HUES48 (cell line): ENCODE data around the gene RBMS3.
"Not testable (repeated sequence)": the region's sequence is repeated elsewhere in the genome, so short reads cannot be mapped to it uniquely, and the experiment has no call there.

Source experiments
- H3K27ac ChIP-seq: one replicate; pipeline ENCODE4 v1.7.0; 2013; ENCODE audit warnings: low read depth, low read length, inconsistent platforms
- H3K27me3 ChIP-seq: 2 replicates; pipeline ENCODE4 v1.6.1; 2013; ENCODE audit warnings: mild to moderate bottlenecking, low read length; ENCODE audit not compliant: control insufficient read depth, insufficient read depth
- H3K36me3 ChIP-seq: 2 replicates; pipeline ENCODE4 v1.6.1; 2013; ENCODE audit warnings: low read length; ENCODE audit not compliant: control insufficient read depth, insufficient read depth
- H3K4me1 ChIP-seq: 2 replicates; pipeline ENCODE4 v1.6.1; 2013; ENCODE audit warnings: mild to moderate bottlenecking, low read length; ENCODE audit not compliant: control insufficient read depth, insufficient read depth
- H3K4me3 ChIP-seq: 2 replicates; pipeline ENCODE4 v1.5.1; 2013; ENCODE audit warnings: mild to moderate bottlenecking, low read depth, low read length
- H3K9ac ChIP-seq: 2 replicates; pipeline ENCODE4 v1.6.1; 2013; ENCODE audit warnings: mild to moderate bottlenecking, low read depth, low read length, moderate library complexity
- H3K9me3 ChIP-seq: 2 replicates; pipeline ENCODE4 v1.6.1; 2013; ENCODE audit warnings: low read length; ENCODE audit not compliant: control insufficient read depth, insufficient read depth

Gene RBMS3

GRCh38 chr3:29789686-29790085 is 508.8 kb downstream of the RBMS3 start:
- Histone ChIP-seq H3K4me1 (peaks cover 10% of the 10 kb centered on the region), H3K27ac (no peak overlapping the region), H3K27me3 (no peaks in the 10 kb centered on the region), H3K36me3 (no peaks in the 10 kb centered on the region), H3K9ac (no peak overlapping the region), H3K4me3 (no peak overlapping the region), H3K9me3 (no peaks in the 10 kb centered on the region)

DNA sequence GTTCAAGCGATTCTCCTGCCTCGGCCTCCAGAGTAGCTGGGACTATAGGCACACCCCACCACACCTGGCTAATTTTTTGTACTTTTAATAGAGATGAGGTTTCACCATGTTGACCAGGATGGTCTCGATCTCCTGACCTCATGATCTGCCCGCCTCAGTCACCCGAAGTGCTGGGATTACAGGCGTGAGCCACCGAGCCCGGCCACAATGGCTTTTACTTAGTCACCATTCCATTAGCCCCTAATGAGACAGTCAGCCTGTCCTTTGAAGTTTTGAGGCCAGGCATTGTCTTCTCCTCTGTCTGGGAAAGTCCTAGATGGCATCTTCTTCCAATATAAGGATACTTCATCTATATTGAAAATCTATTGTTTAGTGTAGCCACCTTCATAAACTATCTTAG is 515.9 kb downstream of the RBMS3 start:
- H3K27ac ChIP-seq = no peak overlapping the region
- H3K36me3 ChIP-seq = no peaks in the 10 kb centered on the region
- H3K4me3 ChIP-seq = no peak overlapping the region

DNA sequence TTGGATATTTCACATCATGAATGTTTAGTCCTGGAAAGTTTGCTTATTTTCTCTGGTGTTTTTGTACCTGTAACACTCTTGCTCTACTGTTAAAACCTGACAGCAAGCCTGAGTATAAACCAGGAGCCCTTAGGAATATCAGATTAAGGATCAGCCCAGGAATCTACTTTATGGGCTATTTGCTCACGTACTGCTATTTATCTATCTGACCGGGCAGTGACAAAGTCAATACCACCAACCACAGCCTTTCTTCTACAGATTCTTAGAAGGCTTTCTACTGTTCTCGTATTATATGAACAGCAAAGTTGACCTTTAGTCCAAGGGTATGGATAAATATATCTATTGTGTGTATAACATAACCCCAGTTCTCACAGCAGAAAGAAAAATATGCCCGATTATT is 521.2 kb downstream of the RBMS3 start:
- Histone ChIP-seq H3K9ac (no peak overlapping the region), H3K9me3 (no peaks in the 10 kb centered on the region), H3K27ac (no peak overlapping the region), H3K4me1 (no peaks in the 10 kb centered on the region), H3K4me3 (no peak overlapping the region), H3K36me3 (no peaks in the 10 kb centered on the region), H3K27me3 (no peaks in the 10 kb centered on the region)

More for the DNA sequence above, 515.9 kb downstream of the RBMS3 start:
- no peaks in the 10 kb centered on the region for H3K4me1 ChIP-seq
- no peak overlapping the region for H3K9ac ChIP-seq
- no peaks in the 10 kb centered on the region for H3K9me3 ChIP-seq
- no peaks in the 10 kb centered on the region for H3K27me3 ChIP-seq

GRCh38 chr3:29804044-29804443 is 523.2 kb downstream of the RBMS3 start:
- Histone ChIP-seq H3K9me3 (no peaks in the 10 kb centered on the region), H3K9ac (no peak overlapping the region), H3K4me1 (peaks cover 10% of the 10 kb centered on the region; the same call in 1 of the 2 replicates), H3K4me3 (no peak overlapping the region), H3K27ac (no peak overlapping the region), H3K27me3 (no peaks in the 10 kb centered on the region), H3K36me3 (no peaks in the 10 kb centered on the region)

- Histone ChIP-seq H3K9me3 (no peaks in the 10 kb centered on the region), H3K27me3 (no peaks in the 10 kb centered on the region), H3K27ac (no peak overlapping the region), H3K9ac (no peak overlapping the region), H3K4me3 (no peak overlapping the region), H3K36me3 (no peaks in the 10 kb centered on the region), H3K4me1 (peaks cover 16% of the 10 kb centered on the region; the same call in 1 of the 2 replicates)
Measured at GRCh38 chr3:29805757-29806156, 524.9 kb downstream of the RBMS3 start.

DNA sequence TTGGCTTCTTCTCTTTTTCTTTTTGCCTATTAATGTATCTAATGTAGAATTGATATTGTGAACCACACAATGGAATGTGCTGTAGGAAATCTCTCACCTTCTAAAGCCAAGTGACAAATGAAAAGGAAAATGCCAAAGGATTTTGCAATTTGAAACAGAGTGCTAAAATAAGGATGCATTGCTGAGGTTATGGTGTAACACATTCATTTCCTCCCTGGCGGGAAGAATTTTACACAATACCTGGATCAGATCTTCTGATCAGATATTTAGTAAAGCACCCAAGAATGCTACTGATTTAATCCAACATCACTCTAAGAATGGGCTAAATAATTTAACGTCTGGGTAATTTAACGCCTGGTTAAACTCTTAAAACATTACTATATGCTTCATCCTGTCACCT is 527.5 kb downstream of the RBMS3 start:
- not testable (repeated sequence) for H3K4me3 ChIP-seq, H3K27me3 ChIP-seq, H3K36me3 ChIP-seq, H3K27ac ChIP-seq, H3K9me3 ChIP-seq, H3K9ac ChIP-seq
- H3K4me1 ChIP-seq = peaks cover 16% of the 10 kb centered on the region; the same call in 1 of the 2 replicates

GRCh38 chr3:29822071-29822470 is 541.2 kb downstream of the RBMS3 start:
- Histone ChIP-seq H3K36me3 (no peaks in the 10 kb centered on the region), H3K9ac (no peak overlapping the region)

GRCh38 chr3:29823233-29823632 is 542.4 kb downstream of the RBMS3 start:
- Histone ChIP-seq H3K9ac (no peak overlapping the region), H3K4me3 (no peak overlapping the region), H3K4me1 (no peaks in the 10 kb centered on the region), H3K27me3 (no peaks in the 10 kb centered on the region), H3K36me3 (no peaks in the 10 kb centered on the region), H3K27ac (no peak overlapping the region), H3K9me3 (no peaks in the 10 kb centered on the region)

More at GRCh38 chr3:29822071-29822470, 541.2 kb downstream of the RBMS3 start:
- H3K27me3 ChIP-seq = no peaks in the 10 kb centered on the region
- H3K4me3 ChIP-seq = no peak overlapping the region
- H3K4me1 ChIP-seq = no peaks in the 10 kb centered on the region
- H3K9me3 ChIP-seq = no peaks in the 10 kb centered on the region
- H3K27ac ChIP-seq = no peak overlapping the region

DNA sequence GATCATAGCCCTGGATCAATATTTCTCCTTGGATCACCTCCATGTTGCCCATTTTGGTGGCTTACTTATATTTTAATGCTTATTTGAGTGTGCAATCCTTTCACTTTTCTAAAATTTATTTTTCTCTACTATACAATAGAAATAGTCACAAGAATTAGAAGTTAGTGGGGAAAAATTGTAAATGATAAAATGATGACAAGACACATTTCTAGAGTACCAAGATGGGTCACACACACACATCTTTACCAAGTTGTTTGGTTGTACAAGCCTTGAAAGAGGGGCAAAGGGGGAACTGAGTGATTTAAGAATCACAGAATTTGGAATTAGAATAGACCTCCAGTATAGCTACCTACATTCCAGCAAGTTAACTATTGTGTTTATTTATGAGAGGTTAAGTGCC is 545.8 kb downstream of the RBMS3 start:
- Histone ChIP-seq H3K27ac (no peak overlapping the region), H3K4me3 (no peak overlapping the region), H3K27me3 (no peaks in the 10 kb centered on the region), H3K9me3 (no peaks in the 10 kb centered on the region), H3K36me3 (no peaks in the 10 kb centered on the region), H3K4me1 (no peaks in the 10 kb centered on the region), H3K9ac (no peak overlapping the region)

DNA sequence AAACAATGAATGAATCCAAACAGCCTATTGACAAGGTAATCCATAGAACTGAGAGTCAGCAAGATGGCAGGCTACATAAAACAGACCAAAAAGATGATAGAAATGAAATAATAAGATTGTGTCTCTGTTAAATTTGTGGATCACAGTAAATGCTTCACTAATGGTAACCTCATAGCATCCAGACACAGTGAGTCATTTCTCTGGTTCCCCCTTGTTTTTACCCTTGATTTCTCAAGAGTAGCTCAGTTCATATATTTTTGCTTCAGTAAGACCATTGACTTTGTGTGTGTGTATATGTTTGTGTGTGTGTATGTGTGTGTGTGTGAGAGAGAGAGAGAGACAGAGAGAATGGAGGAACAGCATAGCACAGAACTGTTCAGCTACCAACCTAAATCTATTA is 546.9 kb downstream of the RBMS3 start:
- no peak overlapping the region for H3K9ac ChIP-seq

DNA sequence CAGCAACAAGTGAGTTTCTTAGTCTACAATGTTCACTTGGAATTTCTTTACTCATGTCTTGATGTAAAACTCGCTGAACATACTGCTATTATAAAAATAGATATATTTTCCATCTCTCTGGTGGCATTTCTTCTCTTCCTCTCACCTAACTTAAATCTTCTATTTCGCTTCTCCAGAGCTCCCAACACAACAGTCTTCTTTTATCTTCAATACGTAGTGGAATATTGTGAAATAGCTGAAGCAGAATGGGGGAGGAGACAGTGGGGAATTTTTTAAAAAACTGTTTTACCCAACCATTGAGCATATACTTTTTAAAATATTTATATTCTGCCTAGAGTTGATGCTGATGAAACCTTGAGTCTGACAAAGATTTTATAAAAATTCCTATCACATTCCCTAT is 548.5 kb downstream of the RBMS3 start:
- H3K4me1 ChIP-seq = no peaks in the 10 kb centered on the region
- no peak overlapping the region for H3K4me3 ChIP-seq
- no peak overlapping the region for H3K27ac ChIP-seq
- no peaks in the 10 kb centered on the region for H3K9me3 ChIP-seq
- no peaks in the 10 kb centered on the region for H3K27me3 ChIP-seq
- H3K9ac ChIP-seq = no peak overlapping the region
- H3K36me3 ChIP-seq = no peaks in the 10 kb centered on the region

More for the DNA sequence above, 546.9 kb downstream of the RBMS3 start:
- Histone ChIP-seq H3K9me3 (no peaks in the 10 kb centered on the region), H3K4me3 (no peak overlapping the region), H3K27me3 (no peaks in the 10 kb centered on the region), H3K27ac (no peak overlapping the region), H3K36me3 (no peaks in the 10 kb centered on the region), H3K4me1 (no peaks in the 10 kb centered on the region)

DNA sequence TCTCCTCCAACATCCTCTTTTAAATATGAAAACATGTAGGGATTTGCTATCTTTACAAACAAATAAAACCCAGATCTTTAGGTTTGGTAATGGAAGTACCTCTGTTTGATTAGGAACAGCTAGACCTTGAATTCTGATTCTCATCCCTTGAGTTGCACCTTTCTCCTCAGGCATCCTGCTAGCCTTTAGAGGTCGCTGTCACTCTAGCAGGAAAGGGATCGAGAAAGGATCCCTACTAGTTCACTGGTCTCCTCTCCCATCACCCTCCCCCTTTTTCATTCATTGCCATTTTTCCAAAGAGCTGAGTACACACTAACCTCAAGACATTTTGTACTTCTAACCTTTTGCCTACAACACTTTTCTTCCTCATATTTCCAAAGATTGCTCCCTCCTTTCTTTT is 569.8 kb downstream of the RBMS3 start:
- no peak overlapping the region for H3K27ac ChIP-seq
- no peak overlapping the region for H3K4me3 ChIP-seq
- H3K4me1 ChIP-seq = peaks cover 9% of the 10 kb centered on the region
- no peaks in the 10 kb centered on the region for H3K9me3 ChIP-seq
- H3K9ac ChIP-seq = no peak overlapping the region
- no peaks in the 10 kb centered on the region for H3K36me3 ChIP-seq
- H3K27me3 ChIP-seq = no peaks in the 10 kb centered on the region
